Calu3 (cell line): Measurements from ENCODE around the gene SLC48A1. TPM values are rescaled to one million over a fixed set of nuclear protein-coding genes. Genes with fewer than 3 reads are reported as not detected.

Experiments used
- BruUV-seq: library from RNA; stranded (reverse); fragments of 400-500 nt; replicated peaks from 2 replicates; lab custom pipeline; 2021; lab: Mats Ljungman, UMichigan
- CTCF ChIA-PET: fragments of 300-600 bp; sonication (Branson Sonifier 250); formaldehyde crosslinking; loops from one replicate; lab custom pipeline; 2022; ENCODE audit warnings: antibody characterized with exemption; lab: Charles Lee
- DNase-seq: peaks from one replicate; pipeline ENCODE4 v3.0.0; 2022
- H3K27ac Mint-ChIP-seq: one replicate; pipeline ENCODE4 v1.8.0; 2022; ENCODE audit warnings: mixed read lengths; ENCODE audit not compliant: unreplicated experiment
- H3K27me3 Mint-ChIP-seq: one replicate; pipeline ENCODE4 v1.8.0; 2022; ENCODE audit warnings: mixed read lengths; ENCODE audit not compliant: unreplicated experiment
- H3K36me3 Mint-ChIP-seq: one replicate; pipeline ENCODE4 v1.8.0; 2022; ENCODE audit warnings: mild to moderate bottlenecking, moderate library complexity, mixed read lengths; ENCODE audit not compliant: insufficient read depth, unreplicated experiment
- H3K4me1 Mint-ChIP-seq: one replicate; pipeline ENCODE4 v1.8.0; 2022; ENCODE audit warnings: mild to moderate bottlenecking, low read depth, mixed read lengths; ENCODE audit not compliant: unreplicated experiment
- H3K4me3 Mint-ChIP-seq: one replicate; pipeline ENCODE4 v1.8.0; 2022; ENCODE audit warnings: mild to moderate bottlenecking, low read depth, moderate library complexity, mixed read lengths; ENCODE audit not compliant: unreplicated experiment
- H3K9me3 Mint-ChIP-seq: one replicate; pipeline ENCODE4 v1.8.0; 2022; ENCODE audit warnings: low read depth, mixed read lengths; ENCODE audit not compliant: unreplicated experiment
- CTCF ChIP-seq: fragments of 200-600 bp; IDR thresholded peaks from one replicate; pipeline ENCODE4 v1.8.0; 2022; ENCODE audit warnings: antibody characterized with exemption; ENCODE audit not compliant: unreplicated experiment
- intact Hi-C: fragments of 100-400 bp; cut with micrococcal nuclease; formaldehyde crosslinking; loops from one replicate; pipeline ENCODE4 v1.10.0; 2022; ENCODE audit not compliant: unreplicated experiment
- total RNA-seq: library from RNA; stranded (reverse); gene quantifications from 2 replicates; pipeline ENCODE4 v1.2.3, GENCODE V29; 2022

SLC48A1 gene
- total RNA-seq, 1 experiment from 2014 or later: 17.2 TPM

GRCh38 chr12:47783821-47784819, 11.1 kb downstream of the SLC48A1 start:
- CTCF ChIA-PET: no interaction called here
- Mint-ChIP-seq H3K27me3 (no peaks in the 10 kb centered on the region), H3K36me3 (peaks cover 11% of the 10 kb centered on the region), H3K4me1 (no peaks in the 10 kb centered on the region), H3K4me3 (no peak overlapping the region), H3K27ac (no peak overlapping the region), H3K9me3 (no peaks in the 10 kb centered on the region)
- no TSS peak for BruUV-seq
- intact Hi-C loops: no loop called here
- TF ChIP-seq CTCF: no peak
- DNase-seq: no peak

GRCh38 chr12:47785036-47785886, 12.2 kb downstream of the SLC48A1 start:
- no peaks in the 10 kb centered on the region for H3K4me1 Mint-ChIP-seq
- H3K9me3 Mint-ChIP-seq: no peaks in the 10 kb centered on the region
- H3K36me3 Mint-ChIP-seq: peaks cover 15% of the 10 kb centered on the region
- no peak for DNase-seq
- no TSS peak for BruUV-seq
- CTCF ChIA-PET: no interaction called here
- H3K27ac Mint-ChIP-seq: no peak overlapping the region
- H3K27me3 Mint-ChIP-seq: no peaks in the 10 kb centered on the region
- intact Hi-C loops: no loop called here
- TF ChIP-seq CTCF: no peak
- H3K4me3 Mint-ChIP-seq: no peak overlapping the region

- Mint-ChIP-seq H3K36me3 (peaks cover 19% of the 10 kb centered on the region), H3K4me1 (no peaks in the 10 kb centered on the region), H3K4me3 (no peak overlapping the region), H3K27ac (no peak overlapping the region), H3K9me3 (no peaks in the 10 kb centered on the region), H3K27me3 (no peaks in the 10 kb centered on the region)
- no peak for TF ChIP-seq CTCF
- no TSS peak for BruUV-seq
- CTCF ChIA-PET: no interaction called here
- no peak for DNase-seq
- intact Hi-C loops: no loop called here
These were observed 13.0 kb downstream of the SLC48A1 start for GRCh38 chr12:47785887-47786661.
